ENCODE measurements around the gene CFAP298.

GRCh38 chr21:32560896-32561295 is 51.3 kb downstream of the CFAP298 start:
- TF ChIP-seq CTCF (IDR thresholded peaks at IDR 0.05): no peak
- no peak for TF ChIP-seq EP300 (IDR thresholded peaks at IDR 0.05)
- no peak for TF ChIP-seq POLR2AphosphoS5 (IDR thresholded peaks at IDR 0.05)
